HepG2 (cell line): ENCODE measurements around the gene LIF. TPM values are rescaled to one million over a fixed set of nuclear protein-coding genes. Genes with fewer than 3 reads are reported as not detected.

Source experiments
- ATAC-seq: fragments of 200-7000 bp; cut with Tn5 transposase; 3 replicates; pipeline ENCODE4 v1.9.1; 2020; ENCODE audit warnings: mild to moderate bottlenecking, moderate library complexity
- BruUV-seq: library from RNA; stranded (reverse); fragments of 400-500 nt; replicated peaks from 2 replicates; lab custom pipeline; 2021; lab: Mats Ljungman, UMichigan
- CTCF ChIA-PET: fragments of 300-600 bp; formaldehyde crosslinking; extraction: SDS; loops from one replicate; lab custom pipeline; 2021; ENCODE audit warnings: low total read pairs, inconsistent platforms, low intra/inter-chr PET ratio; lab: Yijun Ruan, JAX
- POLR2A ChIA-PET: fragments of 350-600 bp; sonication (Branson Sonifier 250); formaldehyde crosslinking; loops from one replicate; lab custom pipeline; 2020; ENCODE audit warnings: antibody characterized with exemption, inconsistent platforms; lab: Yijun Ruan, JAX
- DNase-seq: peaks from one replicate; pipeline ENCODE4 v3.0.0-alpha.2; 2015; ENCODE audit warnings: low spot score
- FAIRE-seq: peaks from 3 replicates; lab custom pipeline; 2011; peaks lifted over from hg19 to GRCh38; lab: Jason Lieb, UNC
- H2AFZ ChIP-seq: one replicate; pipeline ENCODE4 v1.6.1; 2011; ENCODE audit warnings: low read length, inconsistent platforms
- H3K27ac ChIP-seq: fragments of 300-600 bp; 3 replicates; pipeline ENCODE4 v1.8.0; 2011; ENCODE audit warnings: mixed run types, mild to moderate bottlenecking, mixed read lengths, low read length, inconsistent platforms; ENCODE audit not compliant: insufficient read depth; ENCODE audit errors: extremely low read length
- H3K27me3 ChIP-seq, 2 experiments: fragments of 200-600 bp in 1 of 2; 2 replicates in 1 of 2; 3 replicates in 1 of 2; pipeline versions ENCODE4 v1.6.0 to v1.8.0; 2011; ENCODE audit warnings: low read length in 2 of 2, mild to moderate bottlenecking in 2 of 2, moderate library complexity in 2 of 2, inconsistent platforms in 1 of 2; ENCODE audit not compliant: insufficient read depth in 2 of 2, control insufficient read depth in 1 of 2
- H3K36me3 ChIP-seq, 2 experiments: fragments of 200-600 bp in 1 of 2; replicated peaks in 1 of 2; 2 replicates in 1 of 2; 3 replicates in 1 of 2; pipeline versions ENCODE4 v1.5.1 to v1.8.0; 2011; ENCODE audit warnings: low read length in 2 of 2, inconsistent platforms in 1 of 2; ENCODE audit not compliant: insufficient read depth in 2 of 2, control insufficient read depth in 1 of 2
- H3K4me1 ChIP-seq: 2 replicates; pipeline ENCODE4 v1.5.1; 2012; ENCODE audit warnings: low read length, inconsistent platforms; ENCODE audit not compliant: insufficient read depth
- H3K4me2 ChIP-seq: 2 replicates; pipeline ENCODE4 v1.6.0; 2011; ENCODE audit warnings: low read depth, low read length, inconsistent platforms
- H3K4me3 ChIP-seq, 3 experiments: fragments of 200-600 bp in 1 of 3; sonication (generic), shearing (Covaris generic) in 1 of 3; replicated peaks in 1 of 3; 2 replicates each; pipeline ENCODE4 v1.5.1; 2011 to 2016; ENCODE audit warnings: low read length in 3 of 3, inconsistent platforms in 2 of 3, low read depth in 2 of 3, mild to moderate bottlenecking in 2 of 3, control low read depth in 1 of 3, mixed read lengths in 1 of 3; ENCODE audit not compliant: insufficient read depth in 1 of 3
- H3K79me2 ChIP-seq: one replicate; pipeline ENCODE4 v1.6.1; 2011; ENCODE audit warnings: low read length, inconsistent platforms; ENCODE audit not compliant: insufficient read depth
- H3K9ac ChIP-seq: 2 replicates; pipeline ENCODE4 v1.6.0; 2011; ENCODE audit warnings: mild to moderate bottlenecking, low read depth, low read length, inconsistent platforms; ENCODE audit not compliant: insufficient read depth
- H3K9me3 ChIP-seq: 2 replicates; pipeline ENCODE4 v1.5.1; 2012; ENCODE audit warnings: mild to moderate bottlenecking, low read length
- H4K20me1 ChIP-seq: 2 replicates; pipeline ENCODE4 v1.6.0; 2011; ENCODE audit warnings: inconsistent platforms, mild to moderate bottlenecking, low read length, moderate library complexity; ENCODE audit not compliant: insufficient read depth
- ARID5B ChIP-seq: IDR thresholded peaks from 2 replicates; pipeline ENCODE4 v1.4.0; 2020; ENCODE audit warnings: mild to moderate bottlenecking, missing genetic modification reagents
- CBX5 ChIP-seq: sonication (generic); formaldehyde crosslinking; IDR thresholded peaks from 2 replicates; pipeline ENCODE4 v1.4.0; 2020; ENCODE audit warnings: missing genetic modification reagents, borderline replicate concordance
- ESRRA ChIP-seq: sonication (generic); formaldehyde crosslinking; IDR thresholded peaks from 2 replicates; pipeline ENCODE4 v1.5.1; 2020; ENCODE audit warnings: mild to moderate bottlenecking, low read depth, missing genetic modification reagents
- HMGA1 ChIP-seq: sonication (generic); formaldehyde crosslinking; conservative IDR thresholded peaks from 2 replicates; pipeline ENCODE4 v1.4.0; 2020; ENCODE audit warnings: missing genetic modification reagents
- JUN ChIP-seq: sonication (generic); formaldehyde crosslinking; IDR thresholded peaks from 2 replicates; pipeline ENCODE4 v1.4.0; 2020; ENCODE audit warnings: mild to moderate bottlenecking, missing genetic modification reagents
- TOE1 ChIP-seq: sonication (generic); formaldehyde crosslinking; IDR thresholded peaks from 2 replicates; pipeline ENCODE4 v1.4.0; 2020; ENCODE audit warnings: mild to moderate bottlenecking, missing genetic modification reagents
- ZNF672 ChIP-seq: sonication (generic); formaldehyde crosslinking; IDR thresholded peaks from 2 replicates; pipeline ENCODE4 v1.8.1; 2022; ENCODE audit warnings: missing genetic modification reagents
- ZNF768 ChIP-seq: sonication (generic); formaldehyde crosslinking; IDR thresholded peaks from 2 replicates; pipeline ENCODE4 v1.4.0; 2020; ENCODE audit warnings: missing genetic modification reagents
- WGBS: methylation state at CpG from one replicate; pipeline ENCODE4 v1.1.6; 2017; ENCODE audit warnings: low lambda C conversion rate; 5-methylcytosine and 5-hydroxymethylcytosine counted together
- in situ Hi-C: cut with HindIII; loops from 2 replicates; pipeline ENCODE4 v1.10.0; 2017; ENCODE audit warnings: low pct_unique_long_range_greater_than_20kb; ENCODE audit not compliant: extremely low pct_ligation_motif_present
- intact Hi-C: fragments of 100-400 bp; cut with micrococcal nuclease; formaldehyde crosslinking; loops from one replicate; pipeline ENCODE4 v1.10.0; 2022; ENCODE audit not compliant: unreplicated experiment
- polyA plus RNA-seq, 8 experiments: library from polyadenylated mRNA; depleted of rRNA in 3 of 8; stranded (reverse) in 7 of 8; unstranded in 1 of 8; fragments of >200 nt; fragmentation: Illumina TruSeq in 4 of 8; extraction: Trizol in 4 of 8; gene quantifications; 2 replicates each; pipeline versions ENCODE4 v1.2.1 to v1.2.3, GENCODE V29; 2011 to 2016; ENCODE audit warnings: low read depth in 4 of 8, missing spikeins in 1 of 8, mixed read lengths in 1 of 8; ENCODE audit not compliant: insufficient read depth in 1 of 8
- total RNA-seq, 5 experiments: library from RNA; depleted of rRNA; stranded (reverse); fragments of >200 nt; fragmentation: Illumina TruSeq; extraction: Trizol; gene quantifications; 2 replicates each; pipeline ENCODE4 v1.2.3, GENCODE V29; 2016; ENCODE audit warnings: low read depth in 1 of 5

The LIF gene
- total and polyA plus RNA-seq, 2 of the 13 experiments (the other 11 are each of a cell fraction or from before 2014, with no cell fraction given): 3.6 to 8.5 TPM

- DNase-seq (no peak), ATAC-seq (no peak), FAIRE-seq (no peak)
- Histone ChIP-seq H4K20me1 (no peaks in the 10 kb centered on the region), H3K27ac (no peak overlapping the region), H3K4me3 (no peak overlapping the region), H3K9ac (no peak overlapping the region), H2AFZ (no peak overlapping the region), H3K79me2 (no peaks in the 10 kb centered on the region), H3K27me3 (peaks cover 2 to 22% of the 10 kb centered on the region in 2 experiments; a peak in 4 of 5 replicates), H3K4me1 (peaks cover 11% of the 10 kb centered on the region; the same call in 1 of the 2 replicates), H3K9me3 (no peaks in the 10 kb centered on the region), H3K4me2 (no peak overlapping the region), H3K36me3 (no peaks in the 10 kb centered on the region)
- in situ Hi-C loops: no loop called here
- CTCF ChIA-PET: no interaction called here
- no peak for TF ChIP-seq CBX5
- TF ChIP-seq JUN (CRISPR knock-in tag): no peak
- no peak for TF ChIP-seq ESRRA (CRISPR knock-in tag)
- TF ChIP-seq ZNF672 (CRISPR knock-in tag): no peak
- TF ChIP-seq TOE1 (CRISPR knock-in tag): no peak
- TF ChIP-seq ZNF768 (CRISPR knock-in tag): peak; percentile 50; the same call in 1 of the 2 replicates
- TF ChIP-seq HMGA1 (CRISPR knock-in tag): no peak
- TF ChIP-seq ARID5B: no peak
- intact Hi-C loops: no loop called here
- WGBS: 37% methylated on average over 9 of the region's 16 CpGs
- BruUV-seq: no TSS peak
- POLR2A ChIA-PET: no interaction called here
These were observed 32.7 kb upstream of the LIF start for GRCh38 chr22:30279046-30279788.
